HTERT RPE-1 (cell line): ENCODE data around the gene CDC25A.
"Not testable (repeated sequence)": the region's sequence is repeated elsewhere in the genome, so short reads cannot be mapped to it uniquely, and the experiment has no call there.

Source experiments
- in situ Hi-C: fragments of 300-500 bp; cut with MboI; formaldehyde crosslinking; loops from 4 replicates; pipeline ENCODE4 v1.14.3; 2020; ENCODE audit warnings: low sequenced_read_pairs

Gene CDC25A

DNA sequence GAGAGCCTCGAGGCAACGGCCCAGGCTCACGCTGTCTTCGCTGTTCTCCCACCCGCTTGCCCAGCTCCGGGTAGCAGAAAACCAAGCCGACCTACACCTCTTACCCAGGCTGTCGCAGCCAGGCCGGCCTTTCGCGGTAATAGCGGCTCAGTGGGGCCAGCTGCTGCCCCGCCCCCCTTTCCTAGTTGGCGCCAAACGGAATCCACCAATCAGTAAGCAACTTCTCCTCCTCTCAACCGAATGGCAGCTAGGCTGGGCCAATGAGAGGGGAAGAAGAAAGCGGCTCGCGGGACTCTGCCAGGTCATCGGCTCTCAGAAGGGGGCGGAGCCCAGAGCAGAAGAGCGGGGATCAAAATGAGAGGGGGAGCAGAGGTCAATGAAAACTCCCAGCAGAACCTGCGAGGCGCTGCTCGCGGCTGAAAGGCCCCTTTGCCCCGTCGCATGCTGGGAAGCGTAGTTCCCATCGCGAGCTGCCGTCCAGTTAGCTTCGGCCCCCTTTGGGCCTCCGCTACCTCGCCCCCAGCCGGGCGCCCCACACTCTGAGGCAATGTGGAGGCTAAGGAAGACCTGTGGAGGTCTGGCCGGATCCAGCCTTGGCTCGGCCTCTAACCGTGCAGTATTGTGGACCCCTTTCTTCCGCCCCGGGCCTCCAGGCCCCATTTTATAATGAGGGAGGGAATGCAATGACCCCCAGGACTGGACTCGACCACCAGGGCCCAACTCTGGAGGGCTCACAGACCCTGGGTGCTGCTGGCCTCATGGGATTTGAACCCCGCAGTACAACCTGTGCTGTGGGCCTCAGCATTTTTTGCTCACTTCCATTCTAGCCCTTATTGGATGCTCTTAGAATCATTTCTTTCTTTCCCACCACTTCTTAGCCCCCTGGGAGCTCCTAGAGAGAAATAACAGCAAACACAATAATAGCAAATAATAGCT, at the start of gene CDC25A:
TSS of gene CDC25A (minus strand) at position 152 of the 936 bp plus-strand sequence. CDS start 470 bp downstream, outside the sequence.
- in situ Hi-C loops = no loop called here

DNA sequence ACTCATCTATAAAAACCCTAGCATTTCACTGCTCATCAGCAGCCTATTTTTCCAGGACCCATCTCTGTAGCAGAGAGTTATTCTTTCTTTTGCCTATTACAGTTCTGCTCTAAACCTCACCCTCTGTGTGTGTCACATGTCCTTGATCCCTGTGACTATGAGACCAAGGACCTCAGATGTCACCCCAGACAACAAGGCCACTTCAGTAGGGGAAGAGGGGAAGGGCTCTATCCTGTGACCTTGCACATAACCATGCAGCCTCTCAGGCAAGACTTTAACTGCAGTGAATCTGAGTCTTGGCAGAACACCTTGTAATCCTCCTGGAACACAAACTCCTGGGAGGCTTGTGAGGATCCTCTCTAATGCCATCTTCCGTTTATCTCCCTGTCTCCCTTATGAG, 48.3 kb upstream of the CDC25A start:
- in situ Hi-C loops = no loop called here

DNA sequence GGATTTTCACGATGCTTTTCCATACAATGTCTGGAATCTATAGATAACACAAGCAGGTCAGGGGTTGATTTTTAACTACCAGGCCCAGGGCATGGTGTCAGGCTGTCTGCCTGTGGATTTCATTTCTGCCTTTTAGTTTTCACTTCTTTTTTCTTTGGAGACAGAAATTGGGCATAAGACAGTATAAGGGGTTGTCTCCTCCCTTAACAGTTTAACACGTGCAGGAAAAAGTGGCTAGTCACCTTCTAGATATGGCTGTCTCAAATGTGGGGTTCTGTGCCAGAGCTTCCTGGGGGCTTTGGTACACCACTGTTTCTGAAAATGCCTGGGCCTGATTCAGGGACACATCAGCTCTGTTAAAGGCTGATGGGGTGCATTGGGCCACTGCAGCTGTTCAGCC, 45.3 kb upstream of the CDC25A start:
- in situ Hi-C loops = no loop called here

DNA sequence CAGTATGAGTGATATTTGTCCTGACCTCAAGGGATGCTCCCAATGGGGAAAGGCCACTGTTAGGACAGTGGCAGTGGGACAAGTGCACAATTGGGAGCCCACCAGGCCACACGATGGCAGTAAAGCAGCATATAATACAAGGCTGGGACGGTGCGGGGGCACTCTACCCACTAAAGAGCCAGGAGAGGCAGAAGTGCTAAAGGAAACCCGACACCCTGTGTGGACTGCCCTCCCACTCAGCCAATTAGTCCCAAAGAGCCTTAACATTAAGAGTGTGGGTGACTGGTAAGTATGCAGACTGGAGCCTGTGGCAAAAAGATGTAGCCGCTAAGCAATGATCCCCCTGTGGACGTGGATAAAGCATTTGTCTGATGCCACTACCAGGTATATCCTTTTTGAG, 44.5 kb upstream of the CDC25A start:
- in situ Hi-C loops = no loop called here

- in situ Hi-C loops = no loop called here
These were observed 44.0 kb upstream of the CDC25A start for GRCh38 chr3:48232232-48232631.

DNA sequence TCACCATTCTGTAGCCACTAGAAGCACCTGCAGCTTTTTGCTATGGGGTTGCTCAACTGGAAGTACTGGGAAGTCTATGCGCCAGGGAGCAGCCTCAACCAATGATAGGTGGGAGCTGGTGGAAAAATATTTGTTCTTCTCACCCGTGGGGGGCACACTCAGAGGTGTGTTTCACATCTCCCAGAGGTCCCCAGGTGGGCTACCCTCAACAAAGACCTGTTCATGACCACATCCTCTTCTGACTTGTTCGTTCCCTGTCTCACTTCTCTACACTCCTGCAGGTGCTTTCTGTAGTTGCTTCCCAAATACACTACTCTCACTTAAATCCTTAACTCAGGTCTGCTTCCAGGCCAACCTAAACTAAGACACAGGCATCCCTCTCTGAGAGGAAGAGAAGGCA, 38.7 kb upstream of the CDC25A start:
- in situ Hi-C loops = no loop called here

- in situ Hi-C loops = no loop called here
These were observed 37.4 kb upstream of the CDC25A start for GRCh38 chr3:48225587-48225986.

DNA sequence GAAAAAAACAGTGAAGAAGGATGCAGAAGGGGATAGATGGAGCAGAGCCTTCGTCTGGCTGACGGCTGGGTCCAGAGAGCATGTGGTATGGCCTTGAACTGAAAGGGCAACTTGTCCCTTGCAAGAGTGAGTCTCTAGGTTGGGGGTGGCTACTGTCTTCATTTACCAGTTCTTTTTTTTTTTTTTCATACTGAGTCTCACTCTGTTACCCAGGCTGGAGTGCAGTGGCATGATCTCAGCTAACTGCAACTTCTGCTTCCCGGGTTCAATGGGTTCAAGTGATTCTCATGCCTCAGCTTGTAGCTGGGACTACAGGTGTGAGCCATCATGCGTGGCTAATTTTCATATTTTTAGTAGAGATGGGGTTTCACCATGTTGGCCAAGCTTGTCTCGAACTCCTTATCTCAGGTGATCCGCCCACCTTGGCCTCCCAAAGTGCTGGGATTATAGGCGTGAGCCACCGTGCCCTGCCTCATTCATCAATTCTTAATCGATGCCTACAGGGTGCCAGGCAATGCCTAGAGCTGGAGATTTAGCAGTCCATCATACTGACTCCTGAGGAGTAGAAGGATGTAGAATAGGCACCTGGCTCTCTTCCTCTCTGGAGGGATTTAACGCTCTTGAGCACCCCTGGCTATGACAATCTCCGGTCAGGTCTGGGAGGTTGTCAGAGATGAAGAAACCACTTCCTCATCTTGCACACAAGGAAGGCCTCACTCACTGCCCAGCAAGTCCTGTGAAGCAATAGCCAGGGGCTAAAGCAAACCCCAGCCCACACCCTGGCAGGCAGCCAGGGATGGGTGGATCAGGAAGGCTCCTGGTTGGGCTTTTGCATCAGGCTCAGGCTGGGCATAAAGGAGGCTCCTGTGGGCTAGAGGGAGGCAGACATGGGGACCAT, 34.6 kb upstream of the CDC25A start, which contains the start of gene CAMP:
TSS of gene CAMP (plus strand) at position 880 of the 898 bp plus-strand sequence. CDS start at position 897, 17 bp downstream.
- in situ Hi-C loops = no loop called here

- in situ Hi-C loops = no loop called here
These were observed 32.5 kb upstream of the CDC25A start for GRCh38 chr3:48220746-48221145.

DNA sequence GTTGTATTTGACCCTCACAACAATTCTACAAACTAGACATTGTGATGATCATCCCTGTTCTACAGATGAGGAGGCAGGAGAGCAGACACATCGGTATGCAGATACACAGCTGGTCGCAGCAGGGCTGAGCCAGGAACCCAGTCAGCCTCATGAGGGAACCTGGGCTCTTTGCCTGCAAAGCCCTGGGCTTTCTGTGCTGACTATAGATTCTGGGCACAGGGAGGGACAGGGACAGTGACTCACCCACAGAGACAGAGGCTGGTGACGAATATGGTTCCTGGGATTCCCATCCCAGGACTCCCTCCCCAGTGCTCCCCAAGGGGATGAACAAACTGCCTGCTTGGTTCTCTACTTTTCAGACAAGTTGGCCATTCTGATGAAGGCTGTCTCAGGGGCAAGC, 31.3 kb upstream of the CDC25A start:
- in situ Hi-C loops = no loop called here

DNA sequence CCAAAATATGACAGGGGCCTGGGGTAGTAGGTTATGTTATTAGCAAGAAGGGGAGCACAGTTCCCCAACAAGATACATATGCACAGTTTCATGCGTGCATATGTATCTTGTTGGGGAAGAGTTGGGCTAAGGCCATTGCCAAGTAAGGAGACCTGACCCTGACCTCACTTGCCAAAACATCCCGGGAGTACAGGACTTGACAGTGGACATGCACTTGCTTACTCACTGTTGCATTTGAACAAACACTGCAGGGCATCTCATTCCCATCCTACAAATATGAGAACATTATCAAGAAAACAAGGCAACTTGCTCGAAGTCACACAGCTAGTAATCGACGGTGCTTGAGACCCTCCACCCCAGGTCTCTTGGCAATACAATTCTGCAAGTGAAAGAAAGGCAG, 30.3 kb upstream of the CDC25A start:
- in situ Hi-C loops = no loop called here

- in situ Hi-C loops = no loop called here
These were observed 29.2 kb upstream of the CDC25A start for GRCh38 chr3:48217449-48217848.

GRCh38 chr3:48215876-48216275, 27.7 kb upstream of the CDC25A start:
- in situ Hi-C loops = no loop called here

GRCh38 chr3:48215466-48215865, 27.2 kb upstream of the CDC25A start:
- in situ Hi-C loops = no loop called here

GRCh38 chr3:48215019-48215418, 26.8 kb upstream of the CDC25A start:
- in situ Hi-C loops = no loop called here

DNA sequence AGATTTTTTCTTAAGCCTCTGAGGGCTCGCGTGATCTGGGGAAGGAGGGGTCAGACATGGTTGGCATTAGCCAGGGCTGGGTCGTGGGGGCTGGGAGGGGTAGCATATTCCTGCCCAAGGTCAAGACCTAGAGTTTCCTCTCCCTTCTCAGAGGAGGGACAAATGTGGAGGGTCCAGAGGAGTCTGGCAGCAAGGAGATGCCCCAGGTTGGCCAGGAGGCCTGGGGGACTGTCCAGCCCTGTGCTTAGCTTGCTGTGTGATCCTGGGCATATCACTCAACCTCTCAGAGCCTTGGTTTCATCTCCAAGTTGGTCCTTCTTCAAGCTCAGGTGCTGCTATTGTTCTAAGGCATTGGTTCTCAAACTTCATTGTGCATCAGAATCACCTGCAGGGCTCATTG, 26.0 kb upstream of the CDC25A start:
- in situ Hi-C loops = no loop called here

- in situ Hi-C loops = not testable (repeated sequence)
These were observed 23.6 kb upstream of the CDC25A start for GRCh38 chr3:48211776-48212175.

DNA sequence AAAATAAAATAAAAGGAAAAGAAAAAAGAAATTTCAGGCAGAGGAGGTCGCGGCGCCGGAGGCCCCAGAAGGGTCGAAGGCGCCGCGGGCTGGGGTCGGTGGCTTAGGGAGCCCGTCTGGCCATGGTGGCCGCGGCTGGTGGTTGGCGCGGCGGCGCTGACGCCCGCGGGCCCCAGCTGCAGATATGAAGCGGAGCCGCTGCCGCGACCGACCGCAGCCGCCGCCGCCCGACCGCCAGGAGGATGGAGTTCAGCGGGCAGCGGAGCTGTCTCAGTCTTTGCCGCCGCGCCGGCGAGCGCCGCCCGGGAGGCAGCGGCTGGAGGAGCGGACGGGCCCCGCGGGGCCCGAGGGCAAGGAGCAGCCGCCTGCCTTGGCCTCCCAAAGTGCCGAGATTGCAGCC, 22.3 kb upstream of the CDC25A start:
- in situ Hi-C loops = not testable (repeated sequence)

DNA sequence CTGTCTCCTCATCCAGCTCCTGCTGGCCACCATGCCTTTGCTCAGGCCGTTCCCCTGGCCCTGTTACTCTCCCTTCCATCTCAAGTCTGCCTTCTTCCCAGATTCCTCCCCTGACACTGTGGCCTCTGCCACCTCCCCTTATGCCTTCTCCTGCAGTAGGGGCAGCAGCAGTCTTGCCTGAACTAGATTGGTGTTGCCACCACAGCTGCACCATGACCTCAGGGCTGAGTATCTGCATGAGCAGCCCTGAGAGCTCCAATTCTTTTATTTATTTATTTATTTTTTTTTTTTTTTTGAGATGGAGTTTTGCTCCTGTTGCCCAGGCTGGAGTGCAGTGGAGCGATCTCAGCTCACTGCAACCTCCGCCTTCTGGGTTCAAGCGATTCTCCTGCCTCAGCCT, 21.2 kb upstream of the CDC25A start:
- in situ Hi-C loops = no loop called here

DNA sequence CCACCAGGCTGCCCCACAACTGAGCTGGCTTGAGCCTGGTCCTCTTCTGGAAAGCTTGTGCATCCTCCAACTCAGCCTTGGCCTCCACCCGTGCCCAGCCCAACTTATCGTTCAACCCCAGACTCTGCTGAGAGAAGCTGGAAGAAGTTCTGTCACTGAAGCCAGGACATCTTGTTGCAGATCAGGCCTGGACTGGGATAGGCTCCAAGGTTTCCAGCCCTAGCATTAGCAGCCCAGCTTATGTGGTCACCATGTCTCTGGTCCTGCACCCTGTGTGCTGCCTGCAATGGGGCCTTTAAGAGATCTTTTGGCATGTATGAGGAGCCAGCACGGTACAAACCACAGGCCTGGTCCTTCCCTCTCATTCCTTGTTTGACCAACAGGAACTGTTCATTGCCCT, 19.9 kb upstream of the CDC25A start:
- in situ Hi-C loops = no loop called here

- in situ Hi-C loops = no loop called here
These were observed 14.4 kb upstream of the CDC25A start for GRCh38 chr3:48202632-48203031.

- in situ Hi-C loops = no loop called here
These were observed 10.9 kb upstream of the CDC25A start for GRCh38 chr3:48199117-48199516.
